GM19035 (cell line): Measurements from ENCODE around the gene MME.
"Not testable (repeated sequence)": the region's sequence is repeated elsewhere in the genome, so short reads cannot be mapped to it uniquely, and the experiment has no call there.

Experiments used
- ATAC-seq: cut with Tn5 transposase; IDR thresholded peaks from one replicate; pipeline ENCODE4 v1.9.1; 2021; ENCODE audit not compliant: unreplicated experiment

MME gene

DNA sequence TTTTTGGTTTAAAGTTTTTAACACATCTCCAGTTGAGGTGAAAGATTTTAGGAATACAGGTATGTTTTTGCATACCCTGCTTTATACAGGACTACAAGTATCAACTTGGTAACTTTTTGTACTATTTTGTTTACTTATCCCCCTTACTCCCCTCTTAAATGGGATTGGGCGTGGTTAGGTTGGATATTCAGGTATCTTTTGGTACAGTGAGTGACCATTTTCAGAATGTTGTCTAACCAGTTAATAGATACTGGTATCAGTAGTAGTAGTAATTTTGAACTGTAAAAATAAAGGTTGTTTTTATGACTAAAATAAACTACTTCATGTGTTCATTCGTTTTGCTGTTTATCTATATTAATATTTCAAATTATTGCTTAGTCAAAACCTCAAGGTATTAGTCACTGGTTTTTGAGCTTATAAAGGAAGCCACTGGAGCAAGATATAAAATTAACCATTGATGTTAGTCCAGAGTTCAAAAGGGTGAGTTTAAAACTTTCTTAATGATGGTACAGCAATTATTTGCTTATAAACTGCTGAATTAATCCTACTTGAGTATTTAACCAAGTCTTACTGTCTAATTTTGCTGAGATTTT is 3.3 kb downstream of the MME start:
- ATAC-seq: no peak

DNA sequence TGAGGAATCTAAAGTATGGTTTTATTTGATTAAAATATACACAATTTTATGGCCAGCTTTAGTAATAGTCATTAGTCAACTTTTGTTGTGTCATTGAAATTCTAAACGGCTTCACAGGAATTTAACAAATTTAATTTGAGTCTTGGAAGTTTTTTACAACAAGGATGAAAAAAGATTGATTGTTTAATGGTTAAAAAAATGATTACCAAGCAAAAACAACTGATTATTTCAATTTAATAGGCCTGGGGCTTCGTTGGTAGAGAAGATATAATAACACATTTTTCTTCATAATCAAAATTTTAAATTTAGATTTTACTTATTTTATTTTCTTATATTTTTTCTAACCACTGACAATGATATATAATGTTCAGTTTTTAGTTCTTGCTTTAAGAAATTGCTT is 4.4 kb downstream of the MME start:
- no peak for ATAC-seq

DNA sequence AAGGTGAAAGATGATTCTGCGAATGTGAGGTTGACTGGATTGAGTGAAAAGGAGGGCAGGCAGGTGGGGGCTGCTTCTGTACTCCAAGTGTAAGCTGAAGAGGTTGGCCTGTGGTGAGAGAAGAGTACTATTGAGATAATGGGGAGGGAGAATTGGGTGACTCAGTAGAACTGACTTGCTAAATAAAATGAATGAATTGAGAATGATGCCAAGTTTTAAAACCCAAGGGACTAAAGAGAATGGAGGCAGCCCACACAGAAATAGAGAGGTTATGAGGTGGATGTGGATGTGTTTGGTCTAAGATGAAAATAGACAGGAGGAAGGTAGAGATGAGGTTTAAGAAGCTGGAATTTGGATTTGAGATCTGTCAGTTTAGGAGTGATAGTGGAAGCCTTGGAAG is 5.9 kb downstream of the MME start:
- ATAC-seq: no peak

DNA sequence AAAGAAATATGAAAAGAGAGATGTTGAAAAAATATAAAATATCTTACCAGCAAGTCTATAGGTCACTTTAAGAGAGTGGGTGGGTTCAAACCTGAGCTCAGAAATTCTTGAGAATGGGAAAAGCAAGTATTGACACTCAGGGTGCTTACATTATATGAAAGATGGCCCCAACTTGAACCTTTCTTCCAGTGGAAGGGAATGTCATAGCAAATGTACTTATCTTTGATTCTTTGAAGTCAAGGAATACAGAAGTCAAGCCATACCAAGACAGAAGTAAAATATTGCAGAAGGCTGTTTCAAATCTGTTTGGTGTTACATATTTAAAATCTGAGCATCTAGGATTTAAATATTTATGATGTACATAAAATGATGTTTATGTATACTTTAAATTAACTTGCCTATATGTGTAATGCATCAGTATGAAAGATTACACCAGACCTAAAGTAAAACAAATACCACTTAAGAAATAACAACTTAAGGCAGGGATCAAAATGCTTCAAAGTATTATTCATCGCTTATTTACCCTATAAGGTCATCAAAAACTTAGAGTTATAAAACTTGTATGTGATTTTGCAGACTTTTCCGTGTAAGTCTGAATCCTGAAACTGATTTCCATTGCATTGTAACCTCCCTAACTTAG is 8.7 kb downstream of the MME start:
- no peak for ATAC-seq

DNA sequence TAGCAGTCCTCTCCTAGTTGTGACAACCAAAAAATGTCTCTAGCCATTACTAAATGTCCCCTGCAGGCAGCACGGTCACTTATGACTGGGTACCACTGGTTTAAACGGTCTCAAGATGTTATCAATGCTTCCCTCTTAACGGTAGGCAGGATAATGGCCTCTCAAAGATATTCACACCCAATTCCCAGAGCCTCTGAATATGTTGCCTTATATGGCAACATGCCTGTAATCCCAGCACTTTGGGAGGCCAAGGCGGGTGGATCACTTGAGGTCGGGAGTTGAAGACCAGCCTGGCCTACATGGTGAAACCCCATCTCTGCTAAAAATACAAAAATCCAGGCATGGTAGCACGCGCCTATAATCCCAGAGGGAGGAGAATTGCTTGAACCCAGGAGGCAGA is 9.4 kb downstream of the MME start:
- ATAC-seq: no peak

DNA sequence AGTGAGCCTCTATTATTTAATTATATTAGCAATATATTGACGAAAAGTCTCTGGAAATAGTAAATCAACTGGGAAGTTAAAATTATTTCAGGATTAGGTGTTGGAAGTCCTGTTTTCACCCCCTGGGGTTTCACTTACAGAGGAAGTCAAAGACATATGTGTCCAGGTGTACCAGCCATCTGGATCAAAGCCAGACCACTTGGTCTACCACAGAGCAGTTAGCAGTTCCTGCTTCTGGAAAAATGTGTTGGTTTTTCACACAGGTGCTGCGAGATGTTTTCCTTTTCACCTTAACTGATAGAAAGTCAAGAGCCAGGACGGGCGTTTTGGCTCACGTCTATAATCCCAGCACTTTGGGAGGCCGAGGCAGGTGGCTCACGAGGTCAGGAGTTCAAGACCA is 13.1 kb downstream of the MME start:
- ATAC-seq: no peak

DNA sequence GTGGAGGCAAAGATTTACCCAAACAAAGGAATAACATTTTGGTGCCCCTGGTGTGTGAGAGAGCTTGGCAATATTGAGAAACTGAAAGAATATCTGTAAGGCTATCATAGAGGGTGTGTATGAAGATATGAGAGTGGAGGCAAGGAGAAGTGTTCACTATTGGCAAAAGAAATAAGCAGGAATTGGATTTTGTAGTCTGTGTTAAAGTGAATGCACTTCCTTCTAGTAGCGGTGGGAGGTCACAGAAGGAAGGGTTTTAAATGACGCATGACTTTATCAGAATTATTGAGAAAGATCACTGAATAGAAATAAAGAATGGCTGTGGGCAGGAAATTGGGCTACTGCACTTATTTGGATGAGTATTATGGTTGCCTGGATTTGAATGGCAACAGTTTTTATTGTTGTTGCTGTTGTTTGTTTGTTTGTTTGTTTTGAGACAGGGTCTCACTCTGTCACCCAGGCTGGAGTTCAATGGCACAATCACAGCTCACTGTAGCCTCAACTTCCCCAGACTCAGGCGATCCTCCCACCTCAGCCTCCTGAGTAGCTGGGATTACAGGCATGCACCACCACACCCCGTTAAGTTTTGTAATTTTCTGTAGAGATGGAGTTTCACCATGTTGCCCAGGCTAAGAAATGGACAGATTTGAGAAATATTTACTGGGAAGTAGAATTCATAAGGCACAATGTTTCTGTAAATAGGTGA is 16.3 kb downstream of the MME start:
- ATAC-seq: no peak

DNA sequence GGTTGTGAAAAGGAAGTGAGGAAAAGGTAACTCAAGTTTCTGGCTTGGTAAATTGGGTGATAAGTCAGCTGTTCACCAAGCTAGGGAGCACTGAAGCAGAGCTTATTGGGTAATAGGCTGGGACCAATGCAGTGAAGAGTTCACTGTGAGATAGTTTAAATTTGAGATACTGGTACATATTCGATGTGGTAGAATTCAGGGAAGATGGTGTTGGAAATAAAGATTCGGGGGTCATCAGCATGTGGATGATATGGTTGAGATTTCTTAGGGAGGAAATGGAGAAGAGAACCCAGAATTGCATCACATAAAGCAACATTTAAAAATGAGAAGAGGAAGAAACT is 16.9 kb downstream of the MME start:
- no peak for ATAC-seq

DNA sequence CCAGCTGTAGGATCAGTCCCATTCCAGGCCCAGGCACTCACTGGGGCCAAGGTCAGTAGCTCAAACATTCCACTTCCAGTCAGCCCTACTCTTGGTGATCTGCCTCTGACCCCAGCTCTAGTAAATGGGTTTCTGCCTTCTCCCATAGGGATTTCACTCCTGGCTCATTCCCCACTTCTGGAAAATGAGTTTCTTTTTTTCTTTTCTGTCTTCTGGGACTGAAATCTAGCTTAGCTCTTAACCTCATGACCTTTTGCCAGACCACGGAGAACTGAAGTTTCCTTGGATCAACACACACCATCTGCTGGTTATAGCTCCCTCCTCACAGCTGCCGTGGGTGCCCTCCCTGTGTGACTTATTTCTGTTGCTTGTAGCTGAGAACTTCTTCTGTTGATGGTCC is 21.3 kb downstream of the MME start:
- no peak for ATAC-seq

DNA sequence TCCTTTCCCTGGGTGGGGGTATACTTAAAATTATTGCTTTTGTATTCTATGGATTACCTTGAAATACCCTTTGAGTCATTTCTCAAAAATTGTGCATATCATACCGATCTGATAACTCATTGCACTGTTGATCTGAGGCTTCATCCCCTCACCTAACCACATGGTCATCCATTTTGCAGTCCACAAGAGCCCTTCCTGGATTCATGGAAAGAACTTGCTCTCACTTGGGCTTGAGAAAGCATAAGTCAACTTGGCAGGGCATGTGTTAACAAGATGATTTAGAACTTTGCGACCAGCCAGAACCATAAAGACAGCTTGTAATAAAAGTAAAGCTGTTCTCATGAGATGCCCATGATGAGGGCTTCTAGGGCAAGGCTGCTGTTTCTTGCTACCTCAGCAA is 22.2 kb downstream of the MME start:
- no peak for ATAC-seq

DNA sequence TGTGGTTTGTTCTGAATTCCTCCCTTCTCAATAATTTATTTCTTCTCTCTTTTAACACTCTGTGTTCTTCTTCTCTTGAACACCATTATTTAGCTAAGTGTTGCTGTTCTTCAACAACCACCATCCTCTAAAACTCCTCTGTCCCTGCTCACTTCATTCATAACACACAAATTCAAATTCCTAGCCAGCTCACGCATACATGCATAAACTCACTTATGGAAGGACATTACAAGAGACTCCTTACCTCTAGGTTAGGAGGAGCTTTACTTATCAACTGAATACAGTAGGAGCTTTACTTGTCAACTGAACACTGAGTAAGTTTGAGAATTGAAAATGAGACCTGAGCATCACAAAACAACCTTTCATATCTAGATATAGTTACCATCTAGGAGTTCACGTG is 23.6 kb downstream of the MME start:
- no peak for ATAC-seq

DNA sequence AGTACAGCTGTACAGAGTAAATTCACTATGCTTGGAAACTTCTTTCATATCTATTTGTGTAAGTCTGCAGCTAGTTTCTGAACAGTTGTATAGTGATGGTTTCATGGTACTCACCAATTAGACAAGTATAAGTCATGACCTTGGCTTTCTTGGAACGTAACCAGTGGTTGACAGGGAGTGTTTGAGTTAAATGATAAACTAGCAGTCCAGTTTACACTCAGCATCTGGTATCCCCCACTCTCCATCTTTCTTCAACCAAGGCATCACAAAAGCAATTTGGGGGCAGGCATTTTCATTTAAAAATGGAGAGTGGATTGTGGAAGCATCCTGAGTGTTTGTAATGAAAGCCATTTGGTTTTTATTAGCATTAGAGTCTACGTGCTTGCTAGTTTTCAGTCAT is 26.0 kb downstream of the MME start:
- no peak for ATAC-seq

DNA sequence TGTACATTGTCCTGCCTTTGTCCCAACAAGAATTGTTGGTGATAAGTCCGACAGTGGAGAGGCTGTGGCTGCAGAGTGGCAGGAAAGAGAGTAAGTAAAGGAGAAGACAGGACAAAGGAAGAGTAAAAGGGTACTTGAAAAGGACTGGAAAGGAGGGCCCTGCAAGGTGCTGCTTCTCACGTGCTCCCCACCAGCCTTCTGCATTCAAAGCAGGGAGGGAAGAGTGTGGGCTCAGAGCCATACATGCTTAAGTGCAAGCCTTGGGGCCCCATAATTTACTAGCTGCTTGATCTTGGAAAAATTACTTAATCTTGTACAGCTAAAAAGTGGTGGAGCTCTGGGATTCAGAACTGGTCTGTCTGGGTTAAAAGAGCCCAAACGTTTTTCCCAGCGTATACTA is 29.9 kb downstream of the MME start:
- no peak for ATAC-seq

DNA sequence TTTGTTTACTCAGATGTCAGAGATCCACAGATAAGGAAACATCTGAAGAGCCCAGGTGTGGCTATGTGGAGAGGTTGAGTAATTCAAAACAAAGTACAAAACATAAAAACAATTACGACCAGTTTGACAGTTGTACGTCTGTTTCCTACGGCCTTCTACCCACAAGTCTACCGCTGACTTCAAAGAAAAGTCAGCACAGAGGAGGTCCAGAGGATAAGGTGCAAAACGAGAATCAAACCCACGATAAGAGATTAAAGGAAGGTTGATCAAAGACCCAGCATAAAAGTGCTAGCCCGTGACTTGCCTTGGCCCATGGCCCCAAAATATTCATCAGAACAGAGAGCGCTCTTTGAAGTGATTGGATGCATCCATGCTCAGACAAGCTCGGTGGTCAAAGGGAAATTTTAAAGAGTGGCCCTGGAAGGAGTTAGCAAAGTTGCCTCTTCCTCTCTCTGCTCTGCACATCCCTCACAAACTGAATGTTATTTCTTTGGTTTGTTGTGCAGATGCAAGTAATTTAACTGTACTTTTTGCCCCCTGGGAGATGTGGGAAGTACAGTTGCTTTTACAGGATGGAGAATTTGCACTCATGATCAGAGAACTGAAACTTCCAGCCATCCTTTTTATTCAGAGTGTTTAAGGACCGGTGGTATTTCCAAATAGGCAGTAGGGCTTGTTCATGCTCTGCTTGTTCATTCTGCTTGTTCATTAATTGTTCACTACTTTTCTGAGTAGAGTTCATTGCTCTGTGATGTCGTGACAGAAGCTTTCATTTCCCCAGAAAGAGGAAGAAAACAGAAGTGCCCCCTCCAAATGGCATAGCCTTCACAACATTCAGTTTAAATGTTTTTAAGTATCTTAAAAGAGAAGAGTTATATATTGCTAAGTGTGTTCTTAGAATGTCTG is 31.1 kb downstream of the MME start:
- ATAC-seq: no peak

DNA sequence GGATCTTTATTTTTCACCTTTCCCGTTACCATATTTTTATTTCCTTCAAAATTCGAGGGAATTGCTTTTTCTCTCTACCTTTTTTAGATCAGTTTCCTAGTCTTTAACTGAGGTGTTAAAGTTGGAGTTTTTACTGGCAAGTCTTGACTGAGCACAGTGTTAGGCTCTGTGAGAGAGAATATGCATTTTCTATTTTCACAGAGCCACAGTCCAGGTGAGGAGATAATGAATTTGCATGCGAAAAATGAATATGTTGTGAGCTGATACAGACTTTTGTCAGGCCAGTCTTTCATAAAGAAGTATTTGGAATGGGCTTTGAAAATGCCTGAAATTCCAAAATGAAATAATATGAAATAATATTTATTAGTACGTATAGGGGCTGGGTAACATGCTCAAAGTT is 31.9 kb downstream of the MME start:
- ATAC-seq: no peak

DNA sequence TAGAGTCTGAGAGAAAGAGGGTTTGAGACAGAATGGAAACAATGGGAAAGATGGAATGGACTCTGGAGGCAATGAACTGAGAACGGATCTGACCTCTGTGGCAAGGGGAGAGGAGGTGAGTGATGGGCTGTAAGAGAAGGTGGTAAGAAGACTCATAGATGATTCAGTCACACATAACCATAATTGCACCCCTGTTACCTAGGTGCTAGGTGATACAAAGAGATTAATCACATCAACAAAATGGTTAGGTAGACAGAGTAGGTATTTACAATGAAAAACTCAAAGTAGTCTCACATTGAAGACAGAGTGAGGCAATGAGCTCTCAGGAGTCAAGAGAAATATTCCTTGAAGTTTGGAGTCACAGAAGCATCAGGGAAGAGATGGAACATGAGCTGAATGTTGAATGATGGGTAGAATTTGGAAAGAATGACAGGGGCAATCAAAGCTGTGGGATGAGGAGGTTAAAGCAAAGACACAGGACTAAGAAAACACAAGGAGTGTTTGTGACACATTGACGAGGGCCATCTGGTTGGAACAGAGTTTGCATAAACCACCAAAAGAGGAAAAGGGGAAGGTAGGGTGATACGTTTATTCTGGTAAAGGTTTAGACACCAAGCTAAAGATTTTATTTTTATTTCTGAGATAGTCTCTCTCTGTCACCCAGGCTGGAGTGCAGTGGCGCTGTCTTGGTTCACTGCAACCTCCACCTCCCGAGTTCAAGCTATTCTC is 32.7 kb downstream of the MME start:
- no peak for ATAC-seq

DNA sequence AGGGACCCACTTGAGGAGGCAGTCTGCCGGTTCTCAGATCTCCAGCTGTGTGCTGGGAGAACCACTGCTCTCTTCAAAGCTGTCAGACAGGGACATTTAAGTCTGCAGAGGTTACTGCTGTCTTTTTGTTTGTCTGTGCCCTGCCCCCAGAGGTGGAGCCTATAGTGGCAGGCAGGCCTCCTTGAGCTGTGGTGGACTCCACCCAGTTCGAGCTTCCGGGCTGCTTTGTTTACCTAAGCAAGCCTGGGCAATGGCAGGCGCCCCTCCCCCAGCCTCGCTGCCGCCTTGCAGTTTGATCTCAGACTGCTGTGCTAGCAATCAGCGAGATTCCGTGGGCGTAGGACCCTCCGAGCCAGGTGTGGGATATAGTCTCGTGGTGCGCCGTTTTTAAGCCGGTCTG is 44.6 kb downstream of the MME start:
- ATAC-seq: not testable (repeated sequence)

DNA sequence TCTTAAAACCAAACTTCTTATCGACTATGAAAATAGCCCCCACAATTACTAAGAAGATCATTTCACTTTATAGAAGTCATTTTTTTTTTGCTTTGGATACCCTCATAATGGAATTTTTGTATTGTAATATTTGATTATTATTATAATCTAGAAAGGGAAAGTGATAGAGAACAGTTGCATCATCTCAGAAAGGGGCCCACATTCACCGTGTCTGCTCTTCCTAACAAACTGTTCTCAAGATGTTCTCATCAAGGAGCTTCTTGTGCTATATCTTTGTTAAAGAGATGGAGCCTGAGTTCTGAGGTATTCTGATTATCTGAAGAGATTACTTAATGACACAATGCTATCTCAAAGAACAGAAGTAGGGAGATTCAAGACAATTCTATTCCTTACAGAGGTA is 49.3 kb downstream of the MME start:
- no peak for ATAC-seq

DNA sequence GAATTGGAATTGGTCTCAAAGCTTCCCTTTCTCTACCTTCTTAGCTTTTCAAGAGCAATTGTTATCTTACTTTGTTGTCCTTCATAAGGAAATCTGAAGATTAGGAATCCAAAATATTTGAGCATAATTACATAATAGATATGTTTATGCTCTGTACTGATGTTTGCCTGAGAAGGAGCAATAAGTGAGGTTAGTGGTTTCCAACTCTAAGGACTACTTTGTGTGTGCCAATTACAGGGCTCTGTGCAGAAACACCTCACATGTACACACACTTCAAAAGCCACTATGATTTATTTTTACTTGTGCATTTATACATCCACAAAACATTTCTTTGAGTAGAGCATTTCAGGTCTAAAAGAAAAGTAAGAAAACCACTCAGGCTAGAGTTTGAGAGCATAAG is 49.9 kb downstream of the MME start:
- no peak for ATAC-seq

DNA sequence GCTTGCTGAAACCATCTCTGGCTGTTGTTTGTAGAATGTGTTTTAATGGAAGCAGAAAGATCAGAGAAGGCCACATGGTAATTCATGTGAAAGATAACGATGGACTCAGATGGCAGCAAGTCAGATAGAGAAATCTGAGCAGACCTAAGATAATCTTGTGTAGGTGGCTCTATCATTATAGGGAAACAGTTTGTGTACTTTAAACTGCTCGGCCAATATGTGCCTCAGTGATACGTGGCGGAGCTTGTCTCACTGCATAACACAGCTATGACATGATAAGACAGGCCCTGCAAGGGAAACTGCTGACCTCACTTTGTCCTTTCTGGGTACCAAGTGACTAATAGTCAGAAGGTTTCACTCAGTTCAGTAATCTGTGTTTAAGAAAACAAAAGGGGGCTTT is 51.0 kb downstream of the MME start:
- ATAC-seq: no peak

DNA sequence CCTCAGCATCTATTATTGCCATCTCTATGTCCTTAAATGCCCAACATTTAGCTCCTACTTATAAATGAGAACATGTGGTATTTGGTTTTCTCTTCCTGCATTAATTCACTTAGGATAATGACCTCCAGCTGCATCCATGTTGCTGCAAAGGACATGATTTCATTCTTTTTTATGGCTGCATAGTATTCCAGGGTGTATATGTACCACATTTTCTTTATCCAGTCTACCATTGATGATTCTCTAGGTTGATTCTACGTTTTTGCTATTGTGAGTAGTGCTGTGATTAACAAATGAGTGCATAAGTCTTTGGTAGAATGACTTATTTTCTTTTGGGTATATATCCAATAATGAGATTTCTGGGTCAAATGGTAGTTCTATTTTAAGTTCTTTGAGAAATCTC is 54.2 kb downstream of the MME start:
- ATAC-seq: not testable (repeated sequence)
